Ishikawa (cell line): ENCODE measurements around the gene ILDR2.

Experiments used
- FOXM1 ChIP-seq: IDR thresholded peaks from 2 replicates; pipeline ENCODE4 v1.6.1; 2012; ENCODE audit warnings: low read depth, borderline replicate concordance
- MAX ChIP-seq: IDR thresholded peaks from 2 replicates; pipeline ENCODE4 v1.6.1; 2012
- REST ChIP-seq: IDR thresholded peaks from 2 replicates; pipeline ENCODE4 v1.6.1; 2012; ENCODE audit warnings: low read depth, mild to moderate bottlenecking
- TAF1 ChIP-seq: IDR thresholded peaks from 2 replicates; pipeline ENCODE4 v1.6.1; 2012; ENCODE audit warnings: low read depth, mild to moderate bottlenecking
- TEAD4 ChIP-seq: IDR thresholded peaks from 2 replicates; pipeline ENCODE4 v1.6.1; 2012
- YY1 ChIP-seq: IDR thresholded peaks from 2 replicates; pipeline ENCODE4 v1.6.1; 2012; ENCODE audit warnings: low read depth

- TF ChIP-seq YY1 (no peak), TEAD4 (no peak), MAX (no peak), REST (no peak), FOXM1 (no peak), TAF1 (no peak)
These were observed 100.0 kb downstream of the ILDR2 start for GRCh38 chr1:166875302-166875733.
